ENCODE measurements around the gene TIMM50. TPM values are rescaled to one million over a fixed set of nuclear protein-coding genes. Genes with fewer than 3 reads are reported as not detected.

The TIMM50 gene
- total and polyA plus RNA-seq, 2 of the 13 experiments (the other 11 are each of a cell fraction or from before 2014, with no cell fraction given) = 91.1 to 92.5 TPM

DNA sequence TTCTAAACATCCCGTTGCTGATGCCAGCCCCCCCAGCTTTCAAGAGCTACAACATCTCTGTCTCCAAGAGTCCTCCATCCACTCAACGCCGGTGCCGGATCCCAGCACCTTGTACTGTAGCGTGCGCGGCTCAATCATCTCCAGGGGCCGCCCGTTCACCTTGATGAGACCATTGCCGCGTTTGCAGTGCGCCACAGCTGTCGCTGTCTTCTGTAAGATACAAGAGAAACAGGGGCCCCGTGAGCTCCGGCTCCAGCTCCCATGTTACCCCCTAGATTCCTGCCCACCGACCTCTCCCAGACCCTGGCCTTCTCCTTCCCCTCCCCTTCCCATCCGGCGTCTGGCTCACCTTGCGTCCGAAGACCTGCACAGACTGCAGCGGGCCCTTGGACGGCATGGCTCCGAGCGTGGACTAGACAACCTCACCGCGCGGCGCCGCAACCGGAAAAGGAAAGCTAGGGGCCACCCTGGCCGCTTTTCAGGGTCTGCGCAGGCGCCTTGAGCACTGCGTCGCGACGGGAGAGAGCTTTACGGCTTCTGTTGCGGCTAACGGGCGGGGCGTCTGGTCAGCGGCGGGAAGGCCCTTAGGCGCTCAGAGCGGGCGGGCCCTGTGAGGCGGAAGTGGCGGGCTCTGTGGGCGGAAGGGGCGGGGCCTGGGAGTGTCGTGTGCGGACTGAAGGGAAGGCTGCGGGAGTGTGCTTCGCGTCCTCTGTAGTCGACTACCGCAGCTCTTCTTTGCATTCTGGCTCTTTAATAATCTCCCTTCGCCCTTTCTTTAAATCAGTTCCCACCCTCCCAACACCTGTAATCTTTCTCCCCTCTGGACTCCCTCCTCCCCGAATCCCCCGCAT lies 44.9 kb upstream of the TIMM50 start, which contains the start of gene RPS16 (continued):
- TF ChIP-seq TP53 (CRISPR knock-in tag; conservative IDR thresholded peaks at IDR 0.05) (0 out of 2 replicates have a peak, but pooled peaks have one; percentile 22), TOE1 (CRISPR knock-in tag; IDR thresholded peaks at IDR 0.05) (0 out of 2 replicates have a peak, but pooled peaks have one; percentile 54), RXRA (CRISPR knock-in tag; IDR thresholded peaks at IDR 0.05) (peak; percentile 68), ESRRA (CRISPR knock-in tag; IDR thresholded peaks at IDR 0.05; ENCODE audit: low read depth) (peak; percentile 92), ZSCAN21 (CRISPR knock-in tag; IDR thresholded peaks at IDR 0.05; ENCODE audit: borderline replicate concordance) (peak; percentile 70; the same call in 1 of the 2 replicates), ZNF350 (CRISPR knock-in tag; IDR thresholded peaks at IDR 0.05; ENCODE audit: borderline replicate concordance, low read depth) (peak; percentile 94; the same call in 1 of the 2 replicates), KMT2B (CRISPR knock-in tag; IDR thresholded peaks at IDR 0.05) (peak; percentile 85), IKZF1 (IDR thresholded peaks at IDR 0.05) (no peak), NFE2 (CRISPR knock-in tag; IDR thresholded peaks at IDR 0.05) (0 out of 2 replicates have a peak, but pooled peaks have one; percentile 11), TBP (CRISPR knock-in tag; IDR thresholded peaks at IDR 0.05) (no peak), RNF2 (conservative IDR thresholded peaks at IDR 0.05; ENCODE audit: low read depth) (peak; percentile 62)
- TF ChIP-seq, protein P1, sequence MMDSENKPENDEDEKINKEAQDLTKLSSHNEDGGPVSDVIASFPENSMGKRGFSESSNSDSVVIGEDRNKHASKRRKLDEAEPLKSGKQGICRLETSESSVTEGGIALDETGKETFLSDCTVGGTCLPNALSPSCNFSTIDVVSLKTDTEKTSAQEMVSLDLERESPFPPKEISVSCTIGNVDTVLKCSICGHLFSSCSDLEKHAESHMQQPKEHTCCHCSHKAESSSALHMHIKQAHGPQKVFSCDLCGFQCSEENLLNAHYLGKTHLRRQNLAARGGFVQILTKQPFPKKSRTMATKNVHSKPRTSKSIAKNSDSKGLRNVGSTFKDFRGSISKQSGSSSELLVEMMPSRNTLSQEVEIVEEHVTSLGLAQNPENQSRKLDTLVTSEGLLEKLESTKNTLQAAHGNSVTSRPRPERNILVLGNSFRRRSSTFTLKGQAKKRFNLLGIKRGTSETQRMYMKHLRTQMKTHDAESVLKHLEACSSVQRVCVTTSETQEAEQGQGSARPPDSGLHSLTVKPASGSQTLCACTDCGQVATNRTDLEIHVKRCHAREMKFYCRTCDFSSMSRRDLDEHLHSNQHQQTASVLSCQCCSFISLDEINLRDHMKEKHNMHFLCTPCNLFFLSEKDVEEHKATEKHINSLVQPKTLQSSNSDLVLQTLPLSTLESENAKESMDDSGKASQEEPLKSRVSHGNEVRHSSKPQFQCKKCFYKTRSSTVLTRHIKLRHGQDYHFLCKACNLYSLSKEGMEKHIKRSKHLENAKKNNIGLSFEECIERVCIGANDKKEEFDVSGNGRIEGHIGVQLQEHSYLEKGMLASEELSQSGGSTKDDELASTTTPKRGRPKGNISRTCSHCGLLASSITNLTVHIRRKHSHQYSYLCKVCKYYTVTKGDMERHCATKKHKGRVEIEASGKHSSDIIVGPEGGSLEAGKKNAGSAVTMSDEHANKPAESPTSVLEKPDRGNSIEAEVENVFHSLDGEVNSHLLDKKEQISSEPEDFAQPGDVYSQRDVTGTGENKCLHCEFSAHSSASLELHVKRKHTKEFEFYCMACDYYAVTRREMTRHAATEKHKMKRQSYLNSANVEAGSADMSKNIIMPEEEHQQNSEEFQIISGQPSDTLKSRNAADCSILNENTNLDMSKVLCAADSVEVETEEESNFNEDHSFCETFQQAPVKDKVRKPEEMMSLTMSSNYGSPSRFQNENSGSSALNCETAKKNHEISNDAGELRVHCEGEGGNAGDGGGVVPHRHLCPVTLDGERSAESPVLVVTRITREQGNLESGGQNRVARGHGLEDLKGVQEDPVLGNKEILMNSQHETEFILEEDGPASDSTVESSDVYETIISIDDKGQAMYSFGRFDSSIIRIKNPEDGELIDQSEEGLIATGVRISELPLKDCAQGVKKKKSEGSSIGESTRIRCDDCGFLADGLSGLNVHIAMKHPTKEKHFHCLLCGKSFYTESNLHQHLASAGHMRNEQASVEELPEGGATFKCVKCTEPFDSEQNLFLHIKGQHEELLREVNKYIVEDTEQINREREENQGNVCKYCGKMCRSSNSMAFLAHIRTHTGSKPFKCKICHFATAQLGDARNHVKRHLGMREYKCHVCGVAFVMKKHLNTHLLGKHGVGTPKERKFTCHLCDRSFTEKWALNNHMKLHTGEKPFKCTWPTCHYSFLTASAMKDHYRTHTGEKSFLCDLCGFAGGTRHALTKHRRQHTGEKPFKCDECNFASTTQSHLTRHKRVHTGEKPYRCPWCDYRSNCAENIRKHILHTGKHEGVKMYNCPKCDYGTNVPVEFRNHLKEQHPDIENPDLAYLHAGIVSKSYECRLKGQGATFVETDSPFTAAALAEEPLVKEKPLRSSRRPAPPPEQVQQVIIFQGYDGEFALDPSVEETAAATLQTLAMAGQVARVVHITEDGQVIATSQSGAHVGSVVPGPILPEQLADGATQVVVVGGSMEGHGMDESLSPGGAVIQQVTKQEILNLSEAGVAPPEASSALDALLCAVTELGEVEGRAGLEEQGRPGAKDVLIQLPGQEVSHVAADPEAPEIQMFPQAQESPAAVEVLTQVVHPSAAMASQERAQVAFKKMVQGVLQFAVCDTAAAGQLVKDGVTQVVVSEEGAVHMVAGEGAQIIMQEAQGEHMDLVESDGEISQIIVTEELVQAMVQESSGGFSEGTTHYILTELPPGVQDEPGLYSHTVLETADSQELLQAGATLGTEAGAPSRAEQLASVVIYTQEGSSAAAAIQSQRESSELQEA (CRISPR knock-in tag; IDR thresholded peaks at IDR 0.05; ENCODE audit: not compliant biosample characterization) = peak; percentile 74
- TF ChIP-seq, protein P2, sequence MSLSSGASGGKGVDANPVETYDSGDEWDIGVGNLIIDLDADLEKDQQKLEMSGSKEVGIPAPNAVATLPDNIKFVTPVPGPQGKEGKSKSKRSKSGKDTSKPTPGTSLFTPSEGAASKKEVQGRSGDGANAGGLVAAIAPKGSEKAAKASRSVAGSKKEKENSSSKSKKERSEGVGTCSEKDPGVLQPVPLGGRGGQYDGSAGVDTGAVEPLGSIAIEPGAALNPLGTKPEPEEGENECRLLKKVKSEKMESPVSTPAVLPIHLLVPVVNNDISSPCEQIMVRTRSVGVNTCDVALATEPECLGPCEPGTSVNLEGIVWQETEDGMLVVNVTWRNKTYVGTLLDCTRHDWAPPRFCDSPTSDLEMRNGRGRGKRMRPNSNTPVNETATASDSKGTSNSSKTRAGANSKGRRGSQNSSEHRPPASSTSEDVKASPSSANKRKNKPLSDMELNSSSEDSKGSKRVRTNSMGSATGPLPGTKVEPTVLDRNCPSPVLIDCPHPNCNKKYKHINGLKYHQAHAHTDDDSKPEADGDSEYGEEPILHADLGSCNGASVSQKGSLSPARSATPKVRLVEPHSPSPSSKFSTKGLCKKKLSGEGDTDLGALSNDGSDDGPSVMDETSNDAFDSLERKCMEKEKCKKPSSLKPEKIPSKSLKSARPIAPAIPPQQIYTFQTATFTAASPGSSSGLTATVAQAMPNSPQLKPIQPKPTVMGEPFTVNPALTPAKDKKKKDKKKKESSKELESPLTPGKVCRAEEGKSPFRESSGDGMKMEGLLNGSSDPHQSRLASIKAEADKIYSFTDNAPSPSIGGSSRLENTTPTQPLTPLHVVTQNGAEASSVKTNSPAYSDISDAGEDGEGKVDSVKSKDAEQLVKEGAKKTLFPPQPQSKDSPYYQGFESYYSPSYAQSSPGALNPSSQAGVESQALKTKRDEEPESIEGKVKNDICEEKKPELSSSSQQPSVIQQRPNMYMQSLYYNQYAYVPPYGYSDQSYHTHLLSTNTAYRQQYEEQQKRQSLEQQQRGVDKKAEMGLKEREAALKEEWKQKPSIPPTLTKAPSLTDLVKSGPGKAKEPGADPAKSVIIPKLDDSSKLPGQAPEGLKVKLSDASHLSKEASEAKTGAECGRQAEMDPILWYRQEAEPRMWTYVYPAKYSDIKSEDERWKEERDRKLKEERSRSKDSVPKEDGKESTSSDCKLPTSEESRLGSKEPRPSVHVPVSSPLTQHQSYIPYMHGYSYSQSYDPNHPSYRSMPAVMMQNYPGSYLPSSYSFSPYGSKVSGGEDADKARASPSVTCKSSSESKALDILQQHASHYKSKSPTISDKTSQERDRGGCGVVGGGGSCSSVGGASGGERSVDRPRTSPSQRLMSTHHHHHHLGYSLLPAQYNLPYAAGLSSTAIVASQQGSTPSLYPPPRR (CRISPR knock-in tag; IDR thresholded peaks at IDR 0.05; ENCODE audit: borderline replicate concordance) = peak; percentile 83
- TF ChIP-seq, protein P3, sequence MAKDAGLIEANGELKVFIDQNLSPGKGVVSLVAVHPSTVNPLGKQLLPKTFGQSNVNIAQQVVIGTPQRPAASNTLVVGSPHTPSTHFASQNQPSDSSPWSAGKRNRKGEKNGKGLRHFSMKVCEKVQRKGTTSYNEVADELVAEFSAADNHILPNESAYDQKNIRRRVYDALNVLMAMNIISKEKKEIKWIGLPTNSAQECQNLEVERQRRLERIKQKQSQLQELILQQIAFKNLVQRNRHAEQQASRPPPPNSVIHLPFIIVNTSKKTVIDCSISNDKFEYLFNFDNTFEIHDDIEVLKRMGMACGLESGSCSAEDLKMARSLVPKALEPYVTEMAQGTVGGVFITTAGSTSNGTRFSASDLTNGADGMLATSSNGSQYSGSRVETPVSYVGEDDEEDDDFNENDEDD (CRISPR knock-in tag; IDR thresholded peaks at IDR 0.05; ENCODE audit: borderline replicate concordance) = peak; percentile 96

Measured in HepG2 (cell line).